GM12878 (cell line): Measurements from ENCODE around the gene SLC6A7. TPM values are rescaled to one million over a fixed set of nuclear protein-coding genes. Genes with fewer than 3 reads are reported as not detected.

ENCODE experiments used
- ATAC-seq: fragments of 200-7000 bp; cut with Tn5 transposase; 3 replicates; pipeline ENCODE4 v1.9.1; 2020; ENCODE audit warnings: mild to moderate bottlenecking, moderate library complexity
- BruUV-seq: library from RNA; stranded (reverse); fragments of 400-500 nt; replicated peaks from 2 replicates; lab custom pipeline; 2021; lab: Mats Ljungman, UMichigan
- CTCF ChIA-PET: fragments of 300-600 bp; sonication (Branson Sonifier 250); formaldehyde crosslinking; extraction: SDS; loops from one replicate; lab custom pipeline; 2021; ENCODE audit warnings: inconsistent platforms; lab: Yijun Ruan, JAX
- POLR2A ChIA-PET: fragments of 350-600 bp; formaldehyde crosslinking; extraction: SDS; loops from one replicate; lab custom pipeline; 2021; ENCODE audit warnings: inconsistent platforms; lab: Charles Lee
- RAD21 ChIA-PET: fragments of 300-600 bp; sonication (Branson Sonifier 250); formaldehyde crosslinking; loops from one replicate; lab custom pipeline; 2023; ENCODE audit warnings: antibody characterized with exemption; ENCODE audit not compliant: unreplicated experiment; lab: Charles Lee
- SMC1A ChIA-PET: fragments of 300-600 bp; sonication (Branson Sonifier 250); formaldehyde crosslinking; loops from one replicate; lab custom pipeline; 2023; ENCODE audit not compliant: unreplicated experiment, uncharacterized antibody; lab: Charles Lee
- DNase-seq: peaks from one replicate; pipeline ENCODE4 v3.0.0-alpha.2; 2011; ENCODE audit warnings: low read depth, low spot score
- FAIRE-seq: peaks from 3 replicates; lab custom pipeline; 2011; peaks lifted over from hg19 to GRCh38; lab: Jason Lieb, UNC
- H2AFZ ChIP-seq: 2 replicates; pipeline ENCODE4 v1.6.0; 2011; ENCODE audit warnings: low read depth, low read length, control low read depth; ENCODE audit not compliant: control insufficient read depth
- H3K27ac ChIP-seq: 2 replicates; pipeline ENCODE4 v1.5.1; 2011; ENCODE audit warnings: control low read depth; ENCODE audit not compliant: control insufficient read depth, insufficient read depth
- H3K27me3 ChIP-seq, 2 experiments: replicated peaks in 1 of 2; 2 replicates each; pipeline versions ENCODE4 v1.6.0 to v1.6.1; 2011; ENCODE audit warnings: low read length in 1 of 2; ENCODE audit not compliant: control insufficient read depth in 2 of 2, insufficient read depth in 2 of 2
- H3K36me3 ChIP-seq, 2 experiments: 2 replicates each; pipeline ENCODE4 v1.5.1; 2011; ENCODE audit warnings: low read length in 1 of 2; ENCODE audit not compliant: control insufficient read depth in 2 of 2, insufficient read depth in 2 of 2
- H3K4me1 ChIP-seq: 2 replicates; pipeline ENCODE4 v1.6.1; 2011; ENCODE audit warnings: mild to moderate bottlenecking, low read length, moderate library complexity, mixed read lengths; ENCODE audit not compliant: control insufficient read depth, insufficient read depth
- H3K4me2 ChIP-seq: 2 replicates; pipeline ENCODE4 v1.6.0; 2011; ENCODE audit warnings: control low read depth; ENCODE audit not compliant: control insufficient read depth, insufficient read depth
- H3K4me3 ChIP-seq: fragments of 200-600 bp; sonication (generic); 2 replicates; pipeline ENCODE4 v1.5.1; 2016
- H3K79me2 ChIP-seq: 2 replicates; pipeline ENCODE4 v1.6.0; 2011; ENCODE audit warnings: low read length; ENCODE audit not compliant: control insufficient read depth, insufficient read depth
- H3K9ac ChIP-seq: 2 replicates; pipeline ENCODE4 v1.8.0; 2011; ENCODE audit warnings: low read length, control low read depth, mixed read lengths; ENCODE audit not compliant: control insufficient read depth, insufficient read depth
- H3K9me3 ChIP-seq: replicated peaks from 3 replicates; pipeline ENCODE4 v1.5.1; 2011; ENCODE audit warnings: mild to moderate bottlenecking, low read length; ENCODE audit not compliant: control insufficient read depth, insufficient read depth
- H4K20me1 ChIP-seq: 2 replicates; pipeline ENCODE4 v1.6.0; 2011; ENCODE audit not compliant: control insufficient read depth, insufficient read depth
- FOXM1 ChIP-seq: IDR thresholded peaks from 2 replicates; pipeline ENCODE4 v1.6.1; 2012; ENCODE audit warnings: low read depth, mild to moderate bottlenecking, inconsistent platforms, low read length, moderate library complexity
- KLF5 ChIP-seq: fragments of 450-650 bp; IDR thresholded peaks from 2 replicates; pipeline ENCODE4 v1.6.1; 2014; ENCODE audit warnings: mild to moderate bottlenecking; ENCODE audit not compliant: partially characterized antibody
- MTA2 ChIP-seq: fragments of 450-650 bp; IDR thresholded peaks from 2 replicates; pipeline ENCODE4 v1.6.1; 2016; ENCODE audit warnings: low read depth, mild to moderate bottlenecking, moderate library complexity
- NFIC ChIP-seq: IDR thresholded peaks from 2 replicates; pipeline ENCODE4 v1.6.1; 2012; ENCODE audit warnings: low read depth, mild to moderate bottlenecking, inconsistent platforms, low read length, moderate library complexity
- NR2C2 ChIP-seq: IDR thresholded peaks from 2 replicates; pipeline ENCODE4 v1.6.1; 2011; ENCODE audit warnings: borderline replicate concordance, low read depth; ENCODE audit not compliant: control insufficient read depth, insufficient read length
- RCOR1 ChIP-seq: conservative IDR thresholded peaks from 2 replicates; pipeline ENCODE4 v1.6.1; 2012; ENCODE audit warnings: low read depth, low read length, improper control_type of control experiment
- SIX5 ChIP-seq: IDR thresholded peaks from 2 replicates; pipeline ENCODE4 v1.6.1; 2011; ENCODE audit warnings: mild to moderate bottlenecking, low read depth, low read length, moderate library complexity; ENCODE audit not compliant: severe bottlenecking
- ZNF274 ChIP-seq: IDR thresholded peaks from one replicate; pipeline ENCODE4 v1.8.0; 2011; ENCODE audit not compliant: insufficient read length, insufficient read depth
- ZZZ3 ChIP-seq: IDR thresholded peaks from 2 replicates; pipeline ENCODE4 v1.6.1; 2011; ENCODE audit warnings: low read depth; ENCODE audit not compliant: control insufficient read depth, insufficient read length
- WGBS: methylation state at CpG from one replicate; pipeline ENCODE4 v1.1.6; 2016; ENCODE audit warnings: low lambda C conversion rate; ENCODE audit not compliant: insufficient replicate concordance, insufficient coverage; ENCODE audit errors: missing lambda C conversion rate; 5-methylcytosine and 5-hydroxymethylcytosine counted together
- in situ Hi-C: fragments of 300-500 bp; cut with MboI; formaldehyde crosslinking; loops from 9 replicates; pipeline ENCODE4 v1.14.3; 2018; ENCODE audit warnings: mixed read lengths
- intact Hi-C: fragments of 100-400 bp; cut with micrococcal nuclease; formaldehyde crosslinking; loops from one replicate; pipeline ENCODE4 v1.14.2; 2022; ENCODE audit not compliant: unreplicated experiment
- polyA plus RNA-seq, 11 experiments: library from polyadenylated mRNA; depleted of rRNA in 4 of 11; unstranded in 6 of 11; stranded (reverse) in 5 of 11; fragments of >200 nt; fragmentation: Nextera tagmentation in 4 of 11; fragmentation: Illumina TruSeq in 1 of 11; extraction: Ambion mirVana in 4 of 11; extraction: Trizol in 1 of 11; gene quantifications; 1 replicate in 1 of 11; 2 replicates in 10 of 11; pipeline versions ENCODE4 v1.2.1 to v1.2.3, GENCODE V29; 2011 to 2016; ENCODE audit warnings: inconsistent platforms in 2 of 11, missing spikeins in 2 of 11, low read depth in 1 of 11
- total RNA-seq, 4 experiments: library from RNA; depleted of rRNA in 3 of 4; stranded (reverse); fragments of >200 nt in 3 of 4; fragmentation: Illumina TruSeq in 1 of 4; extraction: Trizol in 1 of 4; gene quantifications; 2 replicates each; pipeline versions ENCODE4 v1.2.1 to v1.2.3, GENCODE V29; 2013 to 2021
- TF ChIP-seq, protein P1 (sequence below): IDR thresholded peaks from 2 replicates; pipeline ENCODE4 v1.6.1; 2011; ENCODE audit warnings: low read depth, mild to moderate bottlenecking, low read length, moderate library complexity, borderline replicate concordance; ENCODE audit errors: extremely low read depth

Gene SLC6A7
- total and polyA plus RNA-seq, 10 of the 15 experiments (the other 5 are each of a cell fraction or from before 2014, with no cell fraction given), result 0.01 to 0.15 (median 0.06) TPM; not detected in 7

DNA sequence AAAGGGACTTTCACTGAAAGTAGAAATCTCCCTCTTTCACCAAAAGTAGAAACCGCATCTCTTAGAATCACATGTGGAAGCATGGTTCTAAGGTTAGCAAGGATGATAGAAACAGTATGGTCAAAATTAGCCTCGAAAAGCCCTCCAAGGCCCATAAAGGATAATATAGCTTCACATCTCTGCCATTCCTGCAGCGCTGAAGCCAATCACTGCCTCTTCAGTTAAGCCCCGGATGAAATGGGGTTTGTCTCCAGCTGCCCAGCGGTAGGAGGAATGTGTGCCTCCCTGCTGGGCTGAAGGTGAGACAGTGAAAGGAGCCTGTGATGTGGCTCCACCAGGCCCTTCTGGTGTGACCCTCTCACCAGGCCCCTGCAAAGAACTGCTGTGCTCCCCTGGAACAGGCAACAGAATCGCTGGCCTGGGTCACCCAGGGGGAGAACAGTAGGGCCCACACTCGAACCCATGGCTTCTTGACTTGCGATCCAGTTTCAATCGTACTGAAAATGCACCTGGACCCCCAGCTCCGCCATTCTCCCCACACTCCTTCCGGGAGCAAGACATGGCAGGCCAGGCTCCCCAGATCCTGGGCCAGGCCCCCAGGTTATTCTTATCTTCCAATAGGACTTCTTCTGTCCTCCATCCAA lies 52.5 kb downstream of the SLC6A7 start:
- CTCF ChIA-PET, result no interaction called here
- Histone ChIP-seq H3K27ac (no peak overlapping the region), H3K9me3 (no peaks in the 10 kb centered on the region), H3K27me3 (0 out of 4 replicates have a peak, but pooled peaks cover 0 to 1% of the 10 kb centered on the region in 2 experiments), H3K79me2 (no peaks in the 10 kb centered on the region), H2AFZ (no peak overlapping the region), H3K4me1 (no peaks in the 10 kb centered on the region), H4K20me1 (no peaks in the 10 kb centered on the region), H3K4me3 (no peak overlapping the region), H3K36me3 (no peaks in the 10 kb centered on the region), H3K4me2 (no peak overlapping the region), H3K9ac (no peak overlapping the region)
- no TSS peak for BruUV-seq
- intact Hi-C loops (no loop called here), in situ Hi-C loops (no loop called here)
- no peak for TF ChIP-seq FOXM1
- no peak for TF ChIP-seq MTA2
- FAIRE-seq (no peak), DNase-seq (no peak), ATAC-seq (no peak)
- POLR2A ChIA-PET, result no interaction called here
- SMC1A ChIA-PET, result no interaction called here
- 43% methylated on average over 11 of the region's 11 CpGs for WGBS
- RAD21 ChIA-PET, result no interaction called here

DNA sequence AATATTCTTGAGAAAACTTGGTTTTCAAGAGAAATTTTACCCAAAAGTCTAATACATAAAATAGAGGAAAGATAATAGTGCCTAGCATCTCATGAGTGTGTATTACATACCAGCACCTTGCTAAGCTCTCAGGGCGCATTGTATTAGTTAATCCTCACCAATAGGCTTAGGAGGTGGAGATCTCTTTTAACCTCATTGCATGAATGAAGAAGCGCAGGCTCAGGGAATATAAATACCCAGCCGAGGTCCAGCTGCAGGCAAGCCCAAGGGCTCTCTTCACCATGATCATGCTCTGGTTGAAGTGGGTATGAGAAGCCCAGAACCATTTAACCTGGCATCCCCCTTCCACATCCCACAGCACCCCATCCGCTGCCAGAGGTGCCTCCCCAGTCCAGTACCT lies 53.7 kb downstream of the SLC6A7 start:
- Histone ChIP-seq H3K4me1 (no peaks in the 10 kb centered on the region), H3K9me3 (no peaks in the 10 kb centered on the region), H3K9ac (no peak overlapping the region), H3K79me2 (no peaks in the 10 kb centered on the region), H3K27me3 (0 out of 4 replicates have a peak, but pooled peaks cover 0 to 1% of the 10 kb centered on the region in 2 experiments), H3K36me3 (no peaks in the 10 kb centered on the region), H3K4me2 (no peak overlapping the region), H3K4me3 (no peak overlapping the region), H4K20me1 (no peaks in the 10 kb centered on the region), H3K27ac (no peak overlapping the region), H2AFZ (no peak overlapping the region)
- 33% methylated on average over 4 of the region's 4 CpGs for WGBS
- TF ChIP-seq KLF5 (no peak), ZNF274 (no peak), NR2C2 (no peak), RCOR1 (no peak), SIX5 (no peak), NFIC (no peak), ZZZ3 (no peak)
- TF ChIP-seq, protein P1, sequence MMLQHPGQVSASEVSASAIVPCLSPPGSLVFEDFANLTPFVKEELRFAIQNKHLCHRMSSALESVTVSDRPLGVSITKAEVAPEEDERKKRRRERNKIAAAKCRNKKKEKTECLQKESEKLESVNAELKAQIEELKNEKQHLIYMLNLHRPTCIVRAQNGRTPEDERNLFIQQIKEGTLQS, result no peak
- intact Hi-C loops (no loop called here), in situ Hi-C loops (no loop called here)
- ChIA-PET RAD21 (no interaction called here), POLR2A (no interaction called here), CTCF (no interaction called here), SMC1A (no interaction called here)
- DNase-seq (no peak), FAIRE-seq (no peak), ATAC-seq (no peak)
- BruUV-seq, result no TSS peak
